HepG2 (cell line): ENCODE measurements around the gene SETD5. TPM values are rescaled to one million over a fixed set of nuclear protein-coding genes. Genes with fewer than 3 reads are reported as not detected.

ENCODE experiments used
- ATAC-seq: fragments of 200-7000 bp; cut with Tn5 transposase; 3 replicates; pipeline ENCODE4 v1.9.1; 2020; ENCODE audit warnings: mild to moderate bottlenecking, moderate library complexity
- BruUV-seq: library from RNA; stranded (reverse); fragments of 400-500 nt; replicated peaks from 2 replicates; lab custom pipeline; 2021; lab: Mats Ljungman, UMichigan
- CTCF ChIA-PET: fragments of 300-600 bp; formaldehyde crosslinking; extraction: SDS; loops from one replicate; lab custom pipeline; 2021; ENCODE audit warnings: low total read pairs, inconsistent platforms, low intra/inter-chr PET ratio; lab: Yijun Ruan, JAX
- POLR2A ChIA-PET: fragments of 350-600 bp; sonication (Branson Sonifier 250); formaldehyde crosslinking; loops from one replicate; lab custom pipeline; 2020; ENCODE audit warnings: antibody characterized with exemption, inconsistent platforms; lab: Yijun Ruan, JAX
- DNase-seq: peaks from one replicate; pipeline ENCODE4 v3.0.0-alpha.2; 2015; ENCODE audit warnings: low spot score
- FAIRE-seq: peaks from 3 replicates; lab custom pipeline; 2011; peaks lifted over from hg19 to GRCh38; lab: Jason Lieb, UNC
- H2AFZ ChIP-seq: one replicate; pipeline ENCODE4 v1.6.1; 2011; ENCODE audit warnings: low read length, inconsistent platforms
- H3K27ac ChIP-seq: fragments of 300-600 bp; 3 replicates; pipeline ENCODE4 v1.8.0; 2011; ENCODE audit warnings: mixed run types, mild to moderate bottlenecking, mixed read lengths, low read length, inconsistent platforms; ENCODE audit not compliant: insufficient read depth; ENCODE audit errors: extremely low read length
- H3K27me3 ChIP-seq, 2 experiments: fragments of 200-600 bp in 1 of 2; 2 replicates in 1 of 2; 3 replicates in 1 of 2; pipeline versions ENCODE4 v1.6.0 to v1.8.0; 2011; ENCODE audit warnings: low read length in 2 of 2, mild to moderate bottlenecking in 2 of 2, moderate library complexity in 2 of 2, inconsistent platforms in 1 of 2; ENCODE audit not compliant: insufficient read depth in 2 of 2, control insufficient read depth in 1 of 2
- H3K36me3 ChIP-seq, 2 experiments: fragments of 200-600 bp in 1 of 2; replicated peaks in 1 of 2; 2 replicates in 1 of 2; 3 replicates in 1 of 2; pipeline versions ENCODE4 v1.5.1 to v1.8.0; 2011; ENCODE audit warnings: low read length in 2 of 2, inconsistent platforms in 1 of 2; ENCODE audit not compliant: insufficient read depth in 2 of 2, control insufficient read depth in 1 of 2
- H3K4me1 ChIP-seq: 2 replicates; pipeline ENCODE4 v1.5.1; 2012; ENCODE audit warnings: low read length, inconsistent platforms; ENCODE audit not compliant: insufficient read depth
- H3K4me2 ChIP-seq: 2 replicates; pipeline ENCODE4 v1.6.0; 2011; ENCODE audit warnings: low read depth, low read length, inconsistent platforms
- H3K4me3 ChIP-seq, 3 experiments: fragments of 200-600 bp in 1 of 3; sonication (generic), shearing (Covaris generic) in 1 of 3; replicated peaks in 1 of 3; 2 replicates each; pipeline ENCODE4 v1.5.1; 2011 to 2016; ENCODE audit warnings: low read length in 3 of 3, inconsistent platforms in 2 of 3, low read depth in 2 of 3, mild to moderate bottlenecking in 2 of 3, control low read depth in 1 of 3, mixed read lengths in 1 of 3; ENCODE audit not compliant: insufficient read depth in 1 of 3
- H3K79me2 ChIP-seq: one replicate; pipeline ENCODE4 v1.6.1; 2011; ENCODE audit warnings: low read length, inconsistent platforms; ENCODE audit not compliant: insufficient read depth
- H3K9ac ChIP-seq: 2 replicates; pipeline ENCODE4 v1.6.0; 2011; ENCODE audit warnings: mild to moderate bottlenecking, low read depth, low read length, inconsistent platforms; ENCODE audit not compliant: insufficient read depth
- H3K9me3 ChIP-seq: 2 replicates; pipeline ENCODE4 v1.5.1; 2012; ENCODE audit warnings: mild to moderate bottlenecking, low read length
- H4K20me1 ChIP-seq: 2 replicates; pipeline ENCODE4 v1.6.0; 2011; ENCODE audit warnings: inconsistent platforms, mild to moderate bottlenecking, low read length, moderate library complexity; ENCODE audit not compliant: insufficient read depth
- BCL6 ChIP-seq: IDR thresholded peaks from 2 replicates; pipeline ENCODE4 v1.6.1; 2016; ENCODE audit warnings: missing genetic modification reagents, missing compliant biosample characterization
- DPF2 ChIP-seq: sonication (generic); formaldehyde crosslinking; IDR thresholded peaks from 2 replicates; pipeline ENCODE4 v1.4.0; 2020; ENCODE audit warnings: mild to moderate bottlenecking, low read depth, missing genetic modification reagents, borderline replicate concordance
- RBM22 ChIP-seq: fragments of 200-400 bp; formaldehyde crosslinking; optimal IDR thresholded peaks from 2 replicates; pipeline ENCODE3; 2017; ENCODE audit warnings: mild to moderate bottlenecking, low read length, moderate library complexity
- WGBS: methylation state at CpG from one replicate; pipeline ENCODE4 v1.1.6; 2017; ENCODE audit warnings: low lambda C conversion rate; 5-methylcytosine and 5-hydroxymethylcytosine counted together
- in situ Hi-C: cut with HindIII; loops from 2 replicates; pipeline ENCODE4 v1.10.0; 2017; ENCODE audit warnings: low pct_unique_long_range_greater_than_20kb; ENCODE audit not compliant: extremely low pct_ligation_motif_present
- intact Hi-C: fragments of 100-400 bp; cut with micrococcal nuclease; formaldehyde crosslinking; loops from one replicate; pipeline ENCODE4 v1.10.0; 2022; ENCODE audit not compliant: unreplicated experiment
- polyA plus RNA-seq, 8 experiments: library from polyadenylated mRNA; depleted of rRNA in 3 of 8; stranded (reverse) in 7 of 8; unstranded in 1 of 8; fragments of >200 nt; fragmentation: Illumina TruSeq in 4 of 8; extraction: Trizol in 4 of 8; gene quantifications; 2 replicates each; pipeline versions ENCODE4 v1.2.1 to v1.2.3, GENCODE V29; 2011 to 2016; ENCODE audit warnings: low read depth in 4 of 8, missing spikeins in 1 of 8, mixed read lengths in 1 of 8; ENCODE audit not compliant: insufficient read depth in 1 of 8
- total RNA-seq, 5 experiments: library from RNA; depleted of rRNA; stranded (reverse); fragments of >200 nt; fragmentation: Illumina TruSeq; extraction: Trizol; gene quantifications; 2 replicates each; pipeline ENCODE4 v1.2.3, GENCODE V29; 2016; ENCODE audit warnings: low read depth in 1 of 5
- TF ChIP-seq, protein P1 (sequence below): IDR thresholded peaks from 2 replicates; pipeline ENCODE4 v1.6.1; 2016; ENCODE audit warnings: missing compliant biosample characterization, missing genetic modification reagents, borderline replicate concordance

Gene SETD5
- total and polyA plus RNA-seq, 2 of the 13 experiments (the other 11 are each of a cell fraction or from before 2014, with no cell fraction given) = 46.8 to 95.8 TPM

DNA sequence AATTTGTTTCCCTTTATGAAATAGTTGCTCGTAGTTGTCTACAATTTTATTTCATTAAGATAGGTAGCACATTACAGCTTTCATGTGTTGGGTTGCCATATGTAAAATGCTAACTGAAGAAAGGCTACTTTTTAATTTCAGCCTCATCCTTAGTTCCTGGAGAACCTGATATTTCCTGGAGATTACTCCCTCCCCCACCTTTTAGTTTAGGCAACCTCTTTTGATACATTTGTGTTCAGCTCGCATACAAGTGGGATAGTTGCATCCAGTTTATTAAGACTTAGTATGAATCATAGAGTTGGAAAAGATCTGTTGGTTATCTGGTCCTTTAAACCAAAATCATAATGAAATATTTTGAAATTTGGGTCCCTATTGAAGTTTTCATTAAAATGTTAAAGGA is 6.0 kb downstream of the SETD5 start:
- POLR2A ChIA-PET = interaction anchor here (2.1 kb wide), 1 partner anchor 40 kb away, joined by 13 read pairs; the partner anchor contains the start of gene THUMPD3
- no peak for ATAC-seq
- intact Hi-C loops = no loop called here
- H3K4me3 ChIP-seq = peak overlapping the region in 1 of 3 experiments; percentile 8; a peak in 1 of 6 replicates
- no peak for DNase-seq
- H3K9me3 ChIP-seq = no peaks in the 10 kb centered on the region
- H3K27ac ChIP-seq = peak overlapping the region; percentile 59
- 0 out of 2 replicates have a peak overlapping the region, but pooled peaks have one; percentile 100 for H3K9ac ChIP-seq
- H4K20me1 ChIP-seq = peaks cover 98% of the 10 kb centered on the region
- peaks cover 0 to 6% of the 10 kb centered on the region in 2 experiments; a peak in 1 of 5 replicates for H3K36me3 ChIP-seq
- no TSS peak for BruUV-seq
- H3K4me1 ChIP-seq = peaks cover 86% of the 10 kb centered on the region
- CTCF ChIA-PET = no interaction called here
- H3K4me2 ChIP-seq = peak overlapping the region; percentile 95
- H3K79me2 ChIP-seq = peaks cover 99% of the 10 kb centered on the region
- TF ChIP-seq BCL6 (peak; percentile 56), DPF2 (CRISPR knock-in tag) (no peak)
- no peak for FAIRE-seq
- WGBS = 72% methylated on average over 2 of the region's 2 CpGs
- no peaks in the 10 kb centered on the region; a peak in 1 of 5 replicates for H3K27me3 ChIP-seq
- in situ Hi-C loops = no loop called here
- H2AFZ ChIP-seq = no peak overlapping the region

DNA sequence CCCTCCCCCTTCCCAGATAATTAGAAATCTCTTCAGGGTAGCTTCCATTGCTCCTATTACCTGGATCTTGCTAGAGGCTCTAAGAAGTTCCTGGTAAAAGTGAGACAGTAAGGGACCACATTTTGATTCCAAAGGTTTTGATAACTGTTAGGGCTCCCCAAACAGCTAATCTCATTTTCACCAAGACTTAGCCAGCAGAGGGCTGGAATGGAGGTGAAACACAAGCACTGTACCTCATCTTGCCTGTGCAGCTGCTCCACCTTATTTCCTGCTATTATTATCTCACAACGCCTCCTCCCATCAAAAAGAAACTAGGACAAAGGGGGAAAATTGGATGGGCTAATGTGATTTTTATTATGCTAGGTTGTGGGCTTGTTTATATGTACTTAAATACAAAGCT is 7.3 kb downstream of the SETD5 start:
- Histone ChIP-seq H3K9ac (no peak overlapping the region), H4K20me1 (peaks cover 98% of the 10 kb centered on the region), H3K36me3 (peaks cover 0 to 6% of the 10 kb centered on the region in 2 experiments; a peak in 1 of 5 replicates), H3K4me3 (no peak overlapping the region), H3K79me2 (peaks cover 99% of the 10 kb centered on the region), H2AFZ (no peak overlapping the region), H3K27me3 (no peaks in the 10 kb centered on the region), H3K4me1 (peaks cover 98% of the 10 kb centered on the region), H3K9me3 (no peaks in the 10 kb centered on the region), H3K4me2 (peak overlapping the region; percentile 30; the same call in 1 of the 2 replicates), H3K27ac (no peak overlapping the region)
- FAIRE-seq = no peak
- TF ChIP-seq, protein P1, sequence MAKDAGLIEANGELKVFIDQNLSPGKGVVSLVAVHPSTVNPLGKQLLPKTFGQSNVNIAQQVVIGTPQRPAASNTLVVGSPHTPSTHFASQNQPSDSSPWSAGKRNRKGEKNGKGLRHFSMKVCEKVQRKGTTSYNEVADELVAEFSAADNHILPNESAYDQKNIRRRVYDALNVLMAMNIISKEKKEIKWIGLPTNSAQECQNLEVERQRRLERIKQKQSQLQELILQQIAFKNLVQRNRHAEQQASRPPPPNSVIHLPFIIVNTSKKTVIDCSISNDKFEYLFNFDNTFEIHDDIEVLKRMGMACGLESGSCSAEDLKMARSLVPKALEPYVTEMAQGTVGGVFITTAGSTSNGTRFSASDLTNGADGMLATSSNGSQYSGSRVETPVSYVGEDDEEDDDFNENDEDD (CRISPR knock-in tag) = no peak
- TF ChIP-seq RBM22 = peak; percentile 40
- no TSS peak for BruUV-seq
- no peak for DNase-seq
- in situ Hi-C loops = no loop called here
- ATAC-seq = peak; percentile 48
- intact Hi-C loops = no loop called here
- 57% methylated on average over 1 of the region's 1 CpG for WGBS
- POLR2A ChIA-PET = interaction anchor here (1.2 to 1.7 kb wide), 3 partner anchors 8 to 42 kb away, joined by 4 to 8 read pairs (median 6); partner anchors contain the start of genes SETD5 and THUMPD3
- CTCF ChIA-PET = no interaction called here
